Neural crest cell (in vitro differentiated cells): ENCODE data around the gene OCA2. TPM values are rescaled to one million over a fixed set of nuclear protein-coding genes. Genes with fewer than 3 reads are reported as not detected.

Experiments
- DNase-seq: peaks from one replicate; pipeline ENCODE4 v3.0.0; 2021; ENCODE audit warnings: low read depth, mixed read lengths, low spot score
- H3K27ac Mint-ChIP-seq: one replicate; pipeline ENCODE4 v1.8.0; 2021; ENCODE audit warnings: mild to moderate bottlenecking, mixed read lengths; ENCODE audit not compliant: unreplicated experiment
- H3K27me3 Mint-ChIP-seq: 2 replicates; pipeline ENCODE4 v1.8.0; 2021; ENCODE audit warnings: low read depth, mild to moderate bottlenecking, mixed read lengths
- H3K36me3 Mint-ChIP-seq: 2 replicates; pipeline ENCODE4 v1.8.0; 2021; ENCODE audit warnings: low read depth, mild to moderate bottlenecking, mixed read lengths
- H3K4me1 Mint-ChIP-seq: 2 replicates; pipeline ENCODE4 v1.8.0; 2021; ENCODE audit warnings: mixed read lengths
- H3K4me3 Mint-ChIP-seq: one replicate; pipeline ENCODE4 v1.8.0; 2021; ENCODE audit warnings: mild to moderate bottlenecking, mixed read lengths
- H3K9me3 Mint-ChIP-seq: 2 replicates; pipeline ENCODE4 v1.8.0; 2021; ENCODE audit warnings: mixed read lengths
- CTCF ChIP-seq: fragments of 200-600 bp; sonication (generic); conservative IDR thresholded peaks from 2 replicates; pipeline ENCODE4 v1.5.0; 2021; ENCODE audit warnings: antibody characterized with exemption, mild to moderate bottlenecking
- total RNA-seq: library from RNA; stranded (reverse); gene quantifications from 2 replicates; pipeline ENCODE4 v1.2.1, GENCODE V29; 2021

Gene OCA2
- total RNA-seq, 1 donor from 2014 or later = 0.19 TPM

DNA sequence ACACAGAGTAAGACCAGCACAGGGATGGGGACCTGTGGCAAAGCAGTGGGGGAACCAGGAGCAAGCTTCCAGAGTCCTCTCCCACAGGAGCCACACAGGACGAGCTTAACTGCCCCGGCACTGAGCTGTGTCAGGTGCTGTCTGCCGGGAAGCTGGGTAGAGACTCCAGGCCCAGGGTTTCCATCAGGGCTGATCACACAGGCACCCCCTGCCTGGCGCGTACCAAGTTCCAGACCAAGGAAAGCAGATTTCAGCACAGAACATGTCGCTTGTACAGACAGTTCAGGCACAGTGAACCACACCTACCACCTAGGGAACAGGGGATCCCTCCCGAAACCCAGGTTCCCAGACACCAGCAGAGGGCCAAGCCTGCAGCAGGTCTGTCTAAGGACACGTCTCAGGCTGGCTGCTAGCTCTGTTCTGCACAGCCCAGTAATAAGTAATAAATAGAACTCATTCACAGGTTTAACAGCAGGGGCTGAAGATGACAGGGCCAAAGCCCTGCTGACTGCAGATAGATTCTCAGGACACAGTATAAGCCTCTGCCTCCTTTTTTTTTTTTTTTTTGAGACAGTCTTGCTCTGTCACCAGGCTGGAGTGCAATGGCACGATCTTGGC is 30.2 kb upstream of the OCA2 start:
- no peak for DNase-seq
- Mint-ChIP-seq H3K9me3 (no peaks in the 10 kb centered on the region), H3K4me3 (no peak overlapping the region), H3K36me3 (peaks cover 14% of the 10 kb centered on the region), H3K4me1 (no peaks in the 10 kb centered on the region), H3K27me3 (no peaks in the 10 kb centered on the region), H3K27ac (no peak overlapping the region)
- TF ChIP-seq CTCF = no peak

GRCh38 chr15:28128031-28128430 is 28.9 kb upstream of the OCA2 start:
- Mint-ChIP-seq H3K36me3 (peaks cover 14% of the 10 kb centered on the region), H3K4me3 (no peak overlapping the region), H3K27me3 (no peaks in the 10 kb centered on the region), H3K4me1 (peaks cover 5% of the 10 kb centered on the region), H3K27ac (peak overlapping the region; percentile 44), H3K9me3 (no peaks in the 10 kb centered on the region)
- no peak for DNase-seq
- TF ChIP-seq CTCF = no peak

GRCh38 chr15:28127036-28127435 is 27.9 kb upstream of the OCA2 start:
- H3K4me1 Mint-ChIP-seq = peaks cover 5% of the 10 kb centered on the region
- H3K27ac Mint-ChIP-seq = no peak overlapping the region
- no peak for TF ChIP-seq CTCF
- no peak for DNase-seq
- H3K9me3 Mint-ChIP-seq = no peaks in the 10 kb centered on the region
- H3K27me3 Mint-ChIP-seq = no peaks in the 10 kb centered on the region
- H3K36me3 Mint-ChIP-seq = peaks cover 12% of the 10 kb centered on the region
- no peak overlapping the region for H3K4me3 Mint-ChIP-seq

DNA sequence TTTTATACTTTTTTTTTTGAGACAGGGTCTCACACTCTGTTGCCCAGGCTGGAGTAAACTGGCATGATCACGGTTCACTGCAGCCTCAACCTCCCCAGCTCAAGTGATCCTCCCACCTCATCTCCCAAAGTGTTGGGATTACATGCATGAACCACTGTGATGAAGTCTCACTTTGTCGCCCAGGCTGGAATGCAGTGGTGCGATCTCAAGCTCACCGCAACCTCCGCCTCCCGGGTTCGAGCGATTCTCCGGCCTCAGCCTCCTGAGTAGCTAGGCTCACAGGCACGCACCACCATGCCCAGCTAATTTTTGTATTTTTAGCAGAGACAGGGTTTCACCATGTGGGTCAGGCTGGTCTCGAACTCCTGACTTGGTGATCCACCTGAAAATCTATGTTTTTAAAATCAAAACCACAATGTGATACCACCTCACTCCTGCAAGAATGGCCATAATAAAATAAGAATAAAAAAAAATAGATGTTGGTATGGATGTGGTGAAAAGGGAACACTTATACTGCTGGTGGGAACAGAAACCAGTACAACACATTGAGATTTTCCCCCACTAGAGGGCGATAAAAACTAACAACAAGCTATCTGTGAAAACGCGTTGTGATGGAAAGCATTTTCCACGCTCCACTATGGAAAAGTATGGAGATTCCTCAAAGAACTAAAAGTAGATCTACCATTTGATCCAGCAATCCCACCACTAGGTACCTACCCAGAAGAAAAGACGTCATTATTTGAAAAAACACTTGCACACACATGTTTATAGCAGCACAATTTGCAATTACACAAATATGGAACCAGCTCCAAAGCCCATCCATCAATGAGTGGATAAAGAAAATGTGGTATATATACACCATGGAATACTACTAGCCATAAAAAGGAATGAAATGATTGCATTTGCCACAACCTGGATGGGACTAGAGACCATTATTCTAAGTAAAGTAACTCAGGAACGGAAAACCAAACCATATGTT is 26.8 kb upstream of the OCA2 start:
- H3K27ac Mint-ChIP-seq = no peak overlapping the region
- H3K4me1 Mint-ChIP-seq = peaks cover 5% of the 10 kb centered on the region
- DNase-seq = peak; percentile 35
- no peak overlapping the region for H3K4me3 Mint-ChIP-seq
- H3K27me3 Mint-ChIP-seq = no peaks in the 10 kb centered on the region
- H3K36me3 Mint-ChIP-seq = peaks cover 9% of the 10 kb centered on the region
- H3K9me3 Mint-ChIP-seq = no peaks in the 10 kb centered on the region
- peak; percentile 73 for TF ChIP-seq CTCF

DNA sequence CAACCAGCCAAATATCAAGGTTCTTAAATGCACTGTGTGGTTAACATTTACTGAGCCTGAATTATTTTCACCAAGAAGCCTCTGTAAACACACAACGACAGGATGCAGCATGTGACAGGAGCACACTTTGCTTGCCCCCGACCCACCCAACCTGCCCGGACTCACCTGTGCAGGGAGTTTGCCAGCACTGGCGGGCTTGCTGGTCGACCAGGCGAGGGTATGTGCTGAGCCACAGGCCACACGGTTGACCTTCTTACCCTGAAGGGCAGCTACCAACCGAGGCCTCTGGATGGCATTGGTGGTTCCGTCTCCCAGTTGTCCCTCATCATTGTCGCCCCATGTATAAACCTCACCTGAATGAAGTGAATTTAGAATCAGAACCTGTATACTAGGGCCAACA is 25.7 kb upstream of the OCA2 start:
- Mint-ChIP-seq H3K4me3 (no peak overlapping the region), H3K9me3 (no peaks in the 10 kb centered on the region), H3K4me1 (peaks cover 5% of the 10 kb centered on the region), H3K27me3 (no peaks in the 10 kb centered on the region), H3K36me3 (peaks cover 9% of the 10 kb centered on the region), H3K27ac (no peak overlapping the region)
- no peak for DNase-seq
- TF ChIP-seq CTCF = no peak
